ENCODE results near the gene DPT.

Gene DPT

GRCh38 chr1:168697356-168698126, 31.5 kb downstream of the DPT start:
- no peak for DNase-seq

GRCh38 chr1:168696125-168696760, 32.8 kb downstream of the DPT start:
- no peak for DNase-seq

GRCh38 chr1:168693872-168694238, 35.2 kb downstream of the DPT start:
- no peak for DNase-seq

GRCh38 chr1:168693197-168693871, 35.7 kb downstream of the DPT start:
- DNase-seq, result no peak

- DNase-seq, result no peak
Measured at GRCh38 chr1:168692472-168692871, 36.5 kb downstream of the DPT start.

- no peak for DNase-seq
Measured at GRCh38 chr1:168691541-168691940, 37.5 kb downstream of the DPT start.

- no peak for DNase-seq
Measured at GRCh38 chr1:168689726-168690602, 39.0 kb downstream of the DPT start.

GRCh38 chr1:168689327-168689657, 39.7 kb downstream of the DPT start:
- no peak for DNase-seq

- DNase-seq, result no peak
Measured at GRCh38 chr1:168688644-168689326, 40.2 kb downstream of the DPT start.

- DNase-seq, result no peak
Measured at GRCh38 chr1:168687816-168688215, 41.2 kb downstream of the DPT start.

GRCh38 chr1:168686666-168687065, 42.3 kb downstream of the DPT start:
- no peak for DNase-seq

- no peak for DNase-seq
Measured at GRCh38 chr1:168683871-168684270, 45.1 kb downstream of the DPT start.

- no peak for DNase-seq
Measured at GRCh38 chr1:168676861-168677260, 52.1 kb downstream of the DPT start.

- DNase-seq, result no peak
Measured at GRCh38 chr1:168676029-168676812, 52.8 kb downstream of the DPT start.

GRCh38 chr1:168673974-168674683, 54.9 kb downstream of the DPT start:
- DNase-seq, result no peak

- no peak for DNase-seq
Measured at GRCh38 chr1:168672278-168672677, 56.7 kb downstream of the DPT start.

GRCh38 chr1:168671782-168672181, 57.2 kb downstream of the DPT start:
- no peak for DNase-seq

GRCh38 chr1:168665975-168666374, 63.0 kb downstream of the DPT start:
- DNase-seq, result no peak

GRCh38 chr1:168664069-168664834, 64.8 kb downstream of the DPT start:
- no peak for DNase-seq

GRCh38 chr1:168656485-168656884, 72.5 kb downstream of the DPT start:
- DNase-seq, result no peak
